NCI-H2227 (cell line): ENCODE results near the gene FNDC3B.

Experiments used
- DNase-seq: peaks from one replicate; lab custom pipeline; 2025; ENCODE audit not compliant: unreplicated experiment; lab: John Stamatoyannopoulos, UW

FNDC3B gene

DNA sequence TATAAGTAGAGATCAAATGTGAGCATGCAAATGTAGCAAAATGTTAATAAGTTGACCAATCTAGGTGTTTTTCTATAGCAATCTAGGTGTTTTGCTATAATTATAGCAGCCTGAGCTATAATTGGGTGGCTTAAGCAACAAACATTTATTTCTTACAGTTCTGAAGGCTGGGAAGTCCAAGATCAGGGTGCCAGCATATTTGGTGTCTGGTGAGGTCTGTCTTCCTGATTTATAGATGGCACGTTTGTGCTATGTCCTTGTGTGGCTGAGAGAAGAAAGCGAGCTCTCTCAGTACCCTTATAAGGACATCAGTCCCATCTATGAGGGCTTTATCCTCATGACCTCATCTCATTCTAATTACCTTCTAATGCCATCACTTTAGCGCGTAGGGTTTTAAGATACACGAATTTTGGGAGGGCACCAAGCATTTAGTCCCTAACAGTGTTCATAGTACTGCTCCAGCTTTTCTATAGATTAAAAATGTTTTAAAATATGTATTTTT lies 237.8 kb downstream of the FNDC3B start:
- no peak for DNase-seq

GRCh38 chr3:172279191-172279640 lies 239.8 kb downstream of the FNDC3B start:
- no peak for DNase-seq

- no peak for DNase-seq
Observed at GRCh38 chr3:172279974-172280373, 240.6 kb downstream of the FNDC3B start.

- no peak for DNase-seq
Observed at GRCh38 chr3:172280406-172281051, 241.2 kb downstream of the FNDC3B start.

GRCh38 chr3:172281884-172282283 lies 242.5 kb downstream of the FNDC3B start:
- no peak for DNase-seq

- no peak for DNase-seq
Observed at GRCh38 chr3:172282850-172283249, 243.5 kb downstream of the FNDC3B start.

- DNase-seq, result no peak
Observed at GRCh38 chr3:172283841-172284357, 244.5 kb downstream of the FNDC3B start.

DNA sequence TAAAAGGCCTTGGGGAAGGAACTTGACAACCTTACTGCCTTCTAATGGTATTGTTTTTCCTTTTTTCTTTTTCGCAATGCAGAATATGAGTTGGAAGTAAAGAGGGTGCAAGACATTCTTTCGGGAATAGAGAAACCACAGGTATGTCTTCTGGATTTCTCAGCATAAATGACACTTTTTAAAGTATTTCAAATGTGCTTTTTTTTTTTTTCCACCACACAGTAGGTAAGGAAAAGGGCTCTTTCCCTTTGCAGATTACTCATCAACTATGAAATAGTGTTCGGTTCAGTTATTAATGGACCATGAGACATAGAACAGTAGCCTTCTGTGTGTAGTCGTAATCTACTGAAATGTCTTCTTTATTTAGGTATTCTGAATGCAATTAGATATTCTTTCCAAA lies 246.5 kb downstream of the FNDC3B start:
- DNase-seq, result no peak

DNA sequence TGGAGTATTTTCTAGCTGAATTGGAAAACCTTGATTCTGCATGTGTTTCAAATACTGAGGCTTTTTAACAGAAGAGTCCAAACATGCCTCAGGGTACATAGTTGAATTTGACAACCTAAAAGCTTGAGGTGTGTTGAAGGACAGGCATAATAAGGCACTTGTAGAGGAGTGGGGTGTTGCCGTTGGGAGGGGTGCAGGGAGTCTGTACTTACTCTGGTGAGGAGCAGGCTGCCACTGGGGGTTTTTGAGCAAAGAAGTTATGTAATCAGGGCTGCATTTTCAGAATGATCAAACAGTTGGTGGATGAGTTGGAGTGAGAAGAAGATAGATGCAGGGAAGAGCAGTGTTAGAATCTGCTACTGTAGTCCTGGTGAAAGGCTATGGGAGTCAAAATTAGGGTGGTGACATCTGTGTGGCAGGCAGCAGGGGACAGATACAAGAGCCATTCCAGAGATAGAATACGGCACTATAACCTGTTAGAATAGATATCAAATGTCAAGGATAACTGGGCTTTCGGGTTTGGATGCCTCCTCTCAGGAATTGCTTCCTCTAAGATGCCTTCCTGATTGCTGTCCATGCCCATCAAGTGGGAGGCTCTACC lies 247.3 kb downstream of the FNDC3B start:
- no peak for DNase-seq

DNA sequence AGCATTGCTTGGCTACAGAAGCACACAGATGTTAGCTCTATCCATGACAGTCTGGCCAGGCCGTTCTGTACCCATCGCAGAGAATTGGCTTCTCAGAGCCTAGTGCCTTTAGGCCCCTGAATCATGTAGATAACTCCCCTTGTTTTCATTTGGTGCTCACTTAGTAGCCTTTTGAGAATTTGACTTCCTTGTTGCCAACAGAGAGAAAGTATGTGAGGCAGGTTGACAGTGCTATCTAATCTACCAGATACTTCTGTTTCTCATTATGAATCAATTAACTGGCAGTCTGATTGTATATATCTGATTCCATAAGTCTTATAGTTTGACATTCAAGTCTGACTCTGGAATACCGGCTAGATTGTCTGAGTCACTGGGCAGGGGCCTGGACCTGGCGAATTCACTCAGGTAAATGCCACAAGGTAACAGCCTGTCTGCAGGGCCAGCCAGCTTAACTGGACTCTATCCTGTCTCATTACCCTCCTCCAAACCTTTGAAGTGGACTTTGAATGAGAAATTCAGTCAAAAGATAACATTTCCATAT lies 248.6 kb downstream of the FNDC3B start:
- DNase-seq, result no peak

DNA sequence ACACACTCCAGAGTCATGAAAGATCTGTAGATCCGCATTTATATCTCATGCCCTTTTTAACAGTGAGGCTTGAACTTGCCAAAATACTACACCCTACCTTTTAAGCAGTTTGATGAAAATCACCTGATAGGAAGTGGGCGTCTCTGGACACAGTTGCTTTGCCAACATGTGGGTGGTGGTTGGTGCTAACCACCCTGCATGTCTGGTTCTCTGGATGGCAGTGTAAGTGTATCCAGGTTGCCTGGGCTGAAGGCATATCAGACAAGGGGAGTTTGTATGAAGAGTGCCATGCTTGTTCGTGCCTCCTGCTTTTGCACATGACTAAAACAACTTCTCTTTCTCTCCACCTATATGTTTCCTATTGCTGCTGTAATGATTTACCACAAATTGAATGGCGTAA lies 249.3 kb downstream of the FNDC3B start:
- no peak for DNase-seq

DNA sequence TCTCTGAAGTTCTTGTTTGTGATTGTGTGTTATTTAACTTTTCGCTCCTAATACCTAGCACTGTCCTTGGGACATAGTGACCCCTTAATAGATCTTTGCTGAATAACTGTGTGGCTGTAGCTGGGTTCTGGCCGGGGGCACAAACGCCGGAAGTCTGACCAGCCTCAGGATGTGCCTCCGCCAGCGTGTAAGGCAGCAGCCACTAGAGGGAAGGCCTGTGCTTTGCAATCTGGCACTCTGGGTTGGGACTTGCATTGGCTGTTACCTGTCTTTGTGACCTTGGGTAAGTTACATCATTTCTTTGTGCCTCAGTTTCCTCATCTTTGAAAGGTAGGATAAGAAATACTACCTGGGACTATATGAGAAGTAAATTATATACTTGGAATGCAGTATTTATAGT lies 250.2 kb downstream of the FNDC3B start:
- no peak for DNase-seq

GRCh38 chr3:172290457-172290856 lies 251.1 kb downstream of the FNDC3B start:
- no peak for DNase-seq

DNA sequence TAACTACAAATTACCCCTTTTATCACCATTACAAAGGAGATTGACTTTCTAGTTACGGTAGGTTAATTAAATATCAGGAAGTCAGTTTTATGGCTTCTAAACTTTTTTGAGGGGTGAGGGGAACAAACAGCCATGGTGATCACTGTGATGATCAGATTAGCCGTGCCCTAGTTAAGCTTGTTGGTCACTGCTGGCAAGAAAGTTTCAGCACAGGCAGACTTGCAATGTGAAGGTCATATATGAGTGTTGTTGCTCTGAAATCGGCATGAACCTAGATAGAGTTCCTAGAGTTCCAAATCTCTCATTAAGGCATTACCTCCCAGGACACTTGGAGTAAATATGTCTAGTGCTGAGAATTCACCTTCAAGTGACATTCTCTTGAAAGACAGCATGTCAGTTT lies 252.3 kb downstream of the FNDC3B start:
- no peak for DNase-seq

DNA sequence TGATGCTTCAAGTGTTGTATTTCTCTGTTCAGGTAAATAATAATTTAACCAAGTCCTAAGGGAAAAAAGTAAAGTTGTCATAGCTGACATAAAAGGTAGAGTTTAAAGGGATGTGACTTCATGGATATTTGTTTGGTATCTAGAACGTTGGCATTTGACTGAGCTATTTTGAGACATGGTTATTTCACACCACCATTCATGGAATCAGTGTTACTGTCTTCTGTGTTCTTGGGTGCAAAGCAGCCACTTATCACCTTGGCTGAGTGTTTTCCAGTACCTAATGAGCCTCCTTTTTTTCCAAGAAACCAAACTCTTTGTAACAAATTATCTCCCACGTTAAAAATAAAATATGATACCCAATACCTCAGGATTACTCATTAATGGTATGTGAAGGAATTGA lies 253.0 kb downstream of the FNDC3B start:
- DNase-seq, result no peak

- no peak for DNase-seq
Observed at GRCh38 chr3:172293093-172293492, 253.7 kb downstream of the FNDC3B start.

GRCh38 chr3:172294223-172294806 lies 254.9 kb downstream of the FNDC3B start:
- DNase-seq, result no peak

DNA sequence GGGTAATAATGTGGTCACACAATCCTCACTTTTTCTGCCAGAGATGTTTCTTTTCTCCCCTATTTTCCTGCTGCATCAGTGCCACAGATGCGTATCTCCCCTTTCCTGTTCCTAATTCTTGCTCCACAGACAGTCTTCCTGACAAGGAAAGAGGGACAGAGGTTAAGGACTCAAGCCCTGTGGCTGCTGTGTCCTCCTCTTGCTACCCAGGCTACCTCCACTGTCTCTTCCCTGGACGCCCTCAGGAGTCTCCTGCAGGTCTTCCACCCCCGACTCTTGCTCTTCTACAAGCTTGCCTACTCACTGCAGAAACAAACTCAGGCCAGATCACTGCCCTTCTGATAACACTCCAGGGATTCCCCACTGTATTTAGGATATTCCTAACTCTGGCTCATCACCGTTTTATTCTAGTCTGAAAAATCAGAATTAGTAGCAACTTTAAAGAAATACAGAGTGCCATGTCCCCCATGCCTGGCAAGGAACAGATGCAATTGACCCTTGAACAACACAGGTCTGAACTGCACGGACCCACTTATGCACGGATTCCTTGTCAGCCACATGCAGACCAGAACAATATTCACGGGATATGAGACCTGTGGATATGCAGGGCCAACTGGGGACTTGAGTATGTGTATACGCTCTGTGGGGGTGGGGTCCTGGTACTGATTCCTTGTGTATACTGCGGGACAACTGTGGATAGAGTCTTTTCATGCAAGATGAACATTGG lies 257.0 kb downstream of the FNDC3B start:
- DNase-seq, result no peak

DNA sequence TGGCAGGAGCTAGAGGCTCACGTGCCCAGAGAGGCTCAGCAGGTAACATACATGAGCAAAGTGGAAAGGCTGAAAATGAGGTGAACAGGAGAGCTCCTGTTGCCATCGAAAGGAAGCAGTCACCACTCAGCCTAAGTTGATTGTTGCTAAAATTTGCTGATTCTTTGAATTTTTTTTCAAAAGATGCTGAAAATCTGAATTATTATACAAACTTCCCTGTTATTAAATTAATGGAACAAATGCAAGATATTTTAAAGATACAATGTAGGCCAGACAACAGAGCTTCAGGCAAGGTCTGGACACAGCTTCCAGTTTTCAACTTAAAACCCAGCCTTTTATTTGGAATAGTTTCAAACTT lies 257.6 kb downstream of the FNDC3B start:
- no peak for DNase-seq

DNA sequence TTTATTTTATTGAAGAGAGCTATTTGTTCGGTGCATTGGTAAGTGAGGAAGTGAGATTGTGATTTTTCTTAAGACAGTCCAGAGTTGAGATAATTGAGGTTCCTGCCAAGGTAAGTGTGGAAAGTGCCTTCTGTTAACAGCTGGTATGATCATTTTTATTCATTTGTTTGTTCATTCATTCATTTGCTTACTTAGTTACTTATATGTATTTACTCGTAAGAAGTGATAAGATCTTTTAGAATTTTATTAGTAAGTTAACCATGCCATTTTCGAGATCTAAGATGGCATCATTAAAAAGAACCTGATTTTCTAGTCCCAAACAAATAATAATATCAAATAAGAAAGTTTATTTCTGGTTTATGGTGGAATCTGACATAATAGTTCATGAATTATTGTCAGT lies 258.9 kb downstream of the FNDC3B start:
- DNase-seq, result no peak

DNA sequence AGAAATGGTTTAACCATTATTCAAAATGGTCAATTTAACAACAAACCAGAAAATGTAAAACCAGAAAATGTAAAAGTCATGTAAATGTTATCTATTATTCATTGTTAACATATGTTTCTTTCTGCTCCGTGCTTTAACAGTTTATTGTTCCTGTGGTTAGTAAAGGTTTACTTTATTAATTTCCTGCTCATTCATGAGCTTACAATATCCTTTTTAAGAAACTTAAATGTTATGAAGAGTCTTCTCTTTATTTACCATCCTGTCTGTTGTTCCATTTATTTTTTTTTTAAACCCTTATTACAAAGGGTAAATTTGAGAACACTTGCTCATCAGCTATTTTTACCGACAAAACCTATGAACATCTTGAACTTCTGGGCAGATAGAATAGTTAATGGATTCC lies 260.8 kb downstream of the FNDC3B start:
- no peak for DNase-seq
